Hepatocyte (in vitro differentiated cells): Measurements from ENCODE around the gene CDH4. TPM values are rescaled to one million over a fixed set of nuclear protein-coding genes. Genes with fewer than 3 reads are reported as not detected.

ENCODE experiments used
- DNase-seq: peaks from one replicate; pipeline ENCODE4 v3.0.0-alpha.2; 2016; ENCODE audit warnings: low spot score
- H2AFZ ChIP-seq: fragments of 200-600 bp; sonication (generic); 2 replicates; pipeline ENCODE4 v1.6.0; 2016; ENCODE audit warnings: antibody characterized with exemption, mild to moderate bottlenecking
- H3K27ac ChIP-seq: fragments of 200-600 bp; sonication (generic); 2 replicates; pipeline ENCODE4 v1.5.1; 2016; ENCODE audit warnings: mild to moderate bottlenecking
- H3K27me3 ChIP-seq: fragments of 200-600 bp; sonication (generic); 2 replicates; pipeline ENCODE4 v1.6.1; 2016
- H3K36me3 ChIP-seq: fragments of 200-600 bp; sonication (generic); replicated peaks from 2 replicates; pipeline ENCODE4 v1.5.1; 2016; ENCODE audit warnings: low read depth; ENCODE audit not compliant: insufficient read depth
- H3K4me1 ChIP-seq: fragments of 200-600 bp; sonication (generic); 2 replicates; pipeline ENCODE4 v1.5.1; 2016; ENCODE audit warnings: mild to moderate bottlenecking, moderate library complexity; ENCODE audit not compliant: insufficient read depth
- H3K4me2 ChIP-seq: fragments of 200-600 bp; sonication (generic); 2 replicates; pipeline ENCODE4 v1.6.0; 2016
- H3K4me3 ChIP-seq: fragments of 200-600 bp; sonication (generic); 2 replicates; pipeline ENCODE4 v1.5.1; 2016; ENCODE audit warnings: mild to moderate bottlenecking
- H3K79me2 ChIP-seq: fragments of 200-600 bp; sonication (generic); 2 replicates; pipeline ENCODE4 v1.6.0; 2017; ENCODE audit warnings: mild to moderate bottlenecking
- H3K9me2 ChIP-seq: fragments of 200-600 bp; sonication (generic); replicated peaks from 2 replicates; pipeline ENCODE4 v1.6.0; 2017; ENCODE audit warnings: mild to moderate bottlenecking; ENCODE audit not compliant: insufficient read depth
- H3K9me3 ChIP-seq: fragments of 200-600 bp; sonication (generic); 2 replicates; pipeline ENCODE4 v1.5.1; 2016; ENCODE audit warnings: low read depth, mild to moderate bottlenecking
- H4K20me1 ChIP-seq: fragments of 200-600 bp; sonication (generic); 2 replicates; pipeline ENCODE4 v1.6.0; 2016; ENCODE audit warnings: mild to moderate bottlenecking; ENCODE audit not compliant: insufficient read depth, poor library complexity, severe bottlenecking
- CTCF ChIP-seq: fragments of 200-600 bp; sonication (generic); IDR thresholded peaks from 2 replicates; pipeline ENCODE4 v1.5.1; 2016; ENCODE audit warnings: antibody characterized with exemption, mild to moderate bottlenecking; ENCODE audit not compliant: poor library complexity
- EZH2 ChIP-seq: fragments of 200-600 bp; sonication (generic); IDR thresholded peaks from 2 replicates; pipeline ENCODE4 v1.6.1; 2016; ENCODE audit warnings: antibody characterized with exemption, mild to moderate bottlenecking, borderline replicate concordance
- EZH2phosphoT487 ChIP-seq: fragments of 200-600 bp; sonication (generic); IDR thresholded peaks from one replicate; pipeline ENCODE4 v1.6.1; 2018; ENCODE audit warnings: antibody characterized with exemption, mild to moderate bottlenecking, low read depth, moderate library complexity; ENCODE audit not compliant: unreplicated experiment, severe bottlenecking
- WGBS: methylation state at CpG from one replicate; pipeline ENCODE4 v1.1.6; 2016; ENCODE audit warnings: low lambda C conversion rate; ENCODE audit errors: missing lambda C conversion rate; 5-methylcytosine and 5-hydroxymethylcytosine counted together
- polyA plus RNA-seq: library from polyadenylated mRNA; unstranded; fragments of >200 nt; fragmentation: Nextera tagmentation; extraction: Ambion mirVana; gene quantifications from 2 replicates; pipeline ENCODE4 v1.2.1, GENCODE V29; 2016
- total RNA-seq: library from RNA; depleted of rRNA; stranded (reverse); fragments of >200 nt; gene quantifications from 2 replicates; pipeline ENCODE4 v1.2.3, GENCODE V29; 2014

Gene CDH4
- total and polyA plus RNA-seq, 2 experiments from 2014 or later = 0.53 to 0.73 TPM

- no peak for TF ChIP-seq EZH2phosphoT487
- no peak for TF ChIP-seq EZH2
- no peak for TF ChIP-seq CTCF
- no peaks in the 10 kb centered on the region for H3K79me2 ChIP-seq
- 94% methylated on average over 29 of the region's 29 CpGs for WGBS
Observed at GRCh38 chr20:61936701-61937131, 684.7 kb downstream of the CDH4 start.

GRCh38 chr20:61937146-61937962 is 685.3 kb downstream of the CDH4 start:
- no peaks in the 10 kb centered on the region for H3K27me3 ChIP-seq
- H3K79me2 ChIP-seq = no peaks in the 10 kb centered on the region
- WGBS = 83% methylated on average over 10 of the region's 10 CpGs
- no peak for DNase-seq
- no peaks in the 10 kb centered on the region for H3K9me3 ChIP-seq
- H3K36me3 ChIP-seq = no peaks in the 10 kb centered on the region
- H3K4me3 ChIP-seq = no peak overlapping the region
- H2AFZ ChIP-seq = no peak overlapping the region
- H4K20me1 ChIP-seq = no peaks in the 10 kb centered on the region
- H3K9me2 ChIP-seq = no peaks in the 10 kb centered on the region
- no peak overlapping the region for H3K4me2 ChIP-seq
- H3K27ac ChIP-seq = no peak overlapping the region
- TF ChIP-seq CTCF (no peak), EZH2phosphoT487 (no peak), EZH2 (no peak)
- H3K4me1 ChIP-seq = no peaks in the 10 kb centered on the region

More at GRCh38 chr20:61936701-61937131, 684.7 kb downstream of the CDH4 start:
- Histone ChIP-seq H3K27ac (no peak overlapping the region), H3K27me3 (no peaks in the 10 kb centered on the region), H3K4me1 (no peaks in the 10 kb centered on the region), H3K4me3 (no peak overlapping the region), H3K9me2 (no peaks in the 10 kb centered on the region), H4K20me1 (no peaks in the 10 kb centered on the region), H3K9me3 (no peaks in the 10 kb centered on the region), H3K4me2 (no peak overlapping the region), H2AFZ (no peak overlapping the region), H3K36me3 (no peaks in the 10 kb centered on the region)
- no peak for DNase-seq

- Histone ChIP-seq H3K4me1 (no peaks in the 10 kb centered on the region), H3K4me2 (no peak overlapping the region), H3K36me3 (no peaks in the 10 kb centered on the region), H3K9me2 (no peaks in the 10 kb centered on the region), H3K9me3 (no peaks in the 10 kb centered on the region), H3K27me3 (no peaks in the 10 kb centered on the region), H3K4me3 (no peak overlapping the region), H3K27ac (no peak overlapping the region), H2AFZ (no peak overlapping the region), H4K20me1 (no peaks in the 10 kb centered on the region), H3K79me2 (no peaks in the 10 kb centered on the region)
- TF ChIP-seq CTCF (no peak), EZH2 (no peak), EZH2phosphoT487 (no peak)
- 87% methylated on average over 30 of the region's 31 CpGs for WGBS
- no peak for DNase-seq
Observed at GRCh38 chr20:61937963-61938838, 686.1 kb downstream of the CDH4 start.
